HG03521 (cell line): ENCODE measurements around the gene RAB6A.
"Not testable (repeated sequence)": the region's sequence is repeated elsewhere in the genome, so short reads cannot be mapped to it uniquely, and the experiment has no call there.

Experiments
- ATAC-seq: cut with Tn5 transposase; IDR thresholded peaks from one replicate; pipeline ENCODE4 v1.9.1; 2021; ENCODE audit warnings: mild to moderate bottlenecking, moderate library complexity; ENCODE audit not compliant: unreplicated experiment

Gene RAB6A

GRCh38 chr11:73766763-73767162 is 5.9 kb upstream of the RAB6A start:
- ATAC-seq: no peak

- ATAC-seq: no peak
Observed at GRCh38 chr11:73762732-73763131, 1.9 kb upstream of the RAB6A start.

GRCh38 chr11:73761403-73761945 is 600 bp upstream of the RAB6A start:
- ATAC-seq: no peak

- ATAC-seq: peak; percentile 2
Observed at GRCh38 chr11:73760135-73760678, 667 bp downstream of the RAB6A start.

GRCh38 chr11:73759610-73760134 is 1.2 kb downstream of the RAB6A start:
- ATAC-seq: no peak

GRCh38 chr11:73758451-73758850 is 2.4 kb downstream of the RAB6A start:
- ATAC-seq: no peak

- no peak for ATAC-seq
Observed at GRCh38 chr11:73757598-73757997, 3.3 kb downstream of the RAB6A start.

- ATAC-seq: no peak
Observed at GRCh38 chr11:73755670-73756069, 5.2 kb downstream of the RAB6A start.

- no peak for ATAC-seq
Observed at GRCh38 chr11:73753938-73754337, 6.9 kb downstream of the RAB6A start.

- ATAC-seq: no peak
Observed at GRCh38 chr11:73752903-73753302, 8.0 kb downstream of the RAB6A start.

GRCh38 chr11:73752216-73752867 is 8.5 kb downstream of the RAB6A start:
- no peak for ATAC-seq

- ATAC-seq: not testable (repeated sequence)
Observed at GRCh38 chr11:73750862-73751261, 10.0 kb downstream of the RAB6A start.

- no peak for ATAC-seq
Observed at GRCh38 chr11:73750228-73750627, 10.6 kb downstream of the RAB6A start.

- no peak for ATAC-seq
Observed at GRCh38 chr11:73749118-73749517, 11.8 kb downstream of the RAB6A start.

- ATAC-seq: no peak
Observed at GRCh38 chr11:73748300-73748699, 12.6 kb downstream of the RAB6A start.

GRCh38 chr11:73747762-73748161 is 13.1 kb downstream of the RAB6A start:
- ATAC-seq: no peak

GRCh38 chr11:73746701-73747100 is 14.2 kb downstream of the RAB6A start:
- ATAC-seq: no peak

- ATAC-seq: no peak
Observed at GRCh38 chr11:73743045-73743444, 17.8 kb downstream of the RAB6A start.

- ATAC-seq: not testable (repeated sequence)
Observed at GRCh38 chr11:73735959-73736358, 24.9 kb downstream of the RAB6A start.

GRCh38 chr11:73734993-73735392 is 25.9 kb downstream of the RAB6A start:
- ATAC-seq: no peak

GRCh38 chr11:73734011-73734410 is 26.9 kb downstream of the RAB6A start:
- ATAC-seq: not testable (repeated sequence)

- ATAC-seq: not testable (repeated sequence)
Observed at GRCh38 chr11:73732936-73733335, 27.9 kb downstream of the RAB6A start.
